ENCODE data around the gene GRIA1.

The GRIA1 gene

DNA sequence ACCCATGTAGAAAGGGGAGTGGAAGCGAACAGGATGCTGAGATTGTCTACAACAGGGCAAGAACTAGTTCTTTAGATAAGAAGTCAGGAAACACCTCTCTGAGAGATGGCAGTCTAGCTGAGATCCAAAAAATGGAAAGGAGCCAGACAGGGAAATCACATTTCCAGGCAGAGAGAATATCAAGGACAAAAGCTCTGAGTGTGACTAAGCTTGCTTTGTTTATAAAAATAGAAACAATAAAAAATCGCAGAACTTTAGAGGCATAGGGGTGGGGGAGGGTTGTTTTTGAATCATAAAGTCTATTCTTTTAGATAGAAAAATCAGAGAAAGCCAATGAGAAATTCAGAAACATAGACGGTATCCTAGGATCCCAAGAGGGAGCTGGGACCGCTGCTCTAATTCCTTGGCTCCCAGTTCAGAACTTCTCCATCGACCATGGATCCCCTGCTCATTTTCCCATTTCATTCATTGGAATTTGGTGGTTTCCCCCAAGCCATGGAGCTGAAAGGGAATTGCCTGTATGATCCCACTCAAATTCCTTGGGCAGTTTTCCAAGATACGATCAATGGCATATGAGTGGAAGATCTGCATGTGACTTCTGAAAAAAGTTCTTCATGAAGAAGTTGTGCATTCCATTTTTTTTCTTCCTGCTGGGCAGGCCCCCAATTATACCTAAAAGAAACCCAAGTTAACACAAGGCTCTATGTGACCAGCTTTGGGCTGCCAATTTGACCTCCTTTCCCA is 182.0 kb downstream of the GRIA1 start:
- DNase-seq (ENCODE audit: extremely low spot score) = no peak
- ChIA-PET POLR2A (no interaction called here), CTCF (no interaction called here)
- TF ChIP-seq FOXM1 (IDR thresholded peaks at IDR 0.05; ENCODE audit: borderline replicate concordance) (no peak), BHLHE40 (IDR thresholded peaks at IDR 0.05; ENCODE audit: borderline replicate concordance) (no peak), ZNF384 (IDR thresholded peaks at IDR 0.05) (no peak), ELF4 (IDR thresholded peaks at IDR 0.05) (no peak), TARDBP (IDR thresholded peaks at IDR 0.05) (no peak), FOXK2 (IDR thresholded peaks at IDR 0.05) (no peak), NFRKB (IDR thresholded peaks at IDR 0.05) (no peak), FOXA1 (IDR thresholded peaks at IDR 0.05) (no peak), LEF1 (IDR thresholded peaks at IDR 0.05; ENCODE audit: borderline replicate concordance) (no peak), SP1 (IDR thresholded peaks at IDR 0.05) (no peak), L3MBTL2 (conservative IDR thresholded peaks at IDR 0.05) (no peak), SUZ12 (IDR thresholded peaks at IDR 0.05) (no peak), ARNT (IDR thresholded peaks at IDR 0.05) (no peak), HDGF (IDR thresholded peaks at IDR 0.05; ENCODE audit: borderline replicate concordance) (no peak)
- TF ChIP-seq, protein P1, sequence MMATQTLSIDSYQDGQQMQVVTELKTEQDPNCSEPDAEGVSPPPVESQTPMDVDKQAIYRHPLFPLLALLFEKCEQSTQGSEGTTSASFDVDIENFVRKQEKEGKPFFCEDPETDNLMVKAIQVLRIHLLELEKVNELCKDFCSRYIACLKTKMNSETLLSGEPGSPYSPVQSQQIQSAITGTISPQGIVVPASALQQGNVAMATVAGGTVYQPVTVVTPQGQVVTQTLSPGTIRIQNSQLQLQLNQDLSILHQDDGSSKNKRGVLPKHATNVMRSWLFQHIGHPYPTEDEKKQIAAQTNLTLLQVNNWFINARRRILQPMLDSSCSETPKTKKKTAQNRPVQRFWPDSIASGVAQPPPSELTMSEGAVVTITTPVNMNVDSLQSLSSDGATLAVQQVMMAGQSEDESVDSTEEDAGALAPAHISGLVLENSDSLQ (IDR thresholded peaks at IDR 0.05) = no peak

DNA sequence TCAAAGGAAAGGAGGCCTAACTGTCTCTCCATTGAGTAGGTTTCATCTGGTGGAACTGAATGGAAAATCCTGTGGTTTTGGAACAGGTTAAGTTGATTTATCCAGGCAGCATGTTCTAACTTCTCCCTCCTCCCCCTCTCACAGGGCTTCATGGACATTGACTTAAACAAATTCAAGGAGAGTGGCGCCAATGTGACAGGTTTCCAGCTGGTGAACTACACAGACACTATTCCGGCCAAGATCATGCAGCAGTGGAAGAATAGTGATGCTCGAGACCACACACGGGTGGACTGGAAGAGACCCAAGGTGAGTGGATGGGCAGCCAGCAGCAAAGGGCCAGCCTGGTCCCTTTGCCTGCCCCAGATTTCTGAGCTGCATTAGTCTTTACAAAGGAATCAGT is 183.9 kb downstream of the GRIA1 start:
- POLR2A ChIA-PET = no interaction called here
- CTCF ChIA-PET = no interaction called here
- no peak for DNase-seq (ENCODE audit: extremely low spot score)
- TF ChIP-seq ELF4 (IDR thresholded peaks at IDR 0.05) (no peak), L3MBTL2 (conservative IDR thresholded peaks at IDR 0.05) (no peak), TARDBP (IDR thresholded peaks at IDR 0.05) (no peak), HDGF (IDR thresholded peaks at IDR 0.05; ENCODE audit: borderline replicate concordance) (no peak), FOXM1 (IDR thresholded peaks at IDR 0.05; ENCODE audit: borderline replicate concordance) (no peak), BHLHE40 (IDR thresholded peaks at IDR 0.05; ENCODE audit: borderline replicate concordance) (no peak)

DNA sequence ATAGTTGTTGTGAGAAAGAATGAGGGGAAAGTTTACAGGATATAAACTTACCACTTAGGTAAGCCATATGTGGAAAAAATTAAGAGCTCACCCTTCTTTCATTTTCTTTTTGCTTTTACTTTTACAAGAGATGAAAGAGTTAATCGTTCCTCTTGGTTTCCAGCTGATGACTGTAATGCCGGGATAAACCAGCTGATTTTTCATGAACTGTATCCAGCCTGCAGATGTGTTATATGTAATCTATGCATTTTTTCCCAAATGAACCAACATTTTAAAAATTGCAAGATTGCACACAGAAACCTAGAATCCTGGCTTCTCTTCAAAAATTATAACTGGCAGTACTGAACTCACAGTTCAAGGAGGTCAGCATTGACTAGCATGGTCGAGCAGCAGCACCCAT is 185.9 kb downstream of the GRIA1 start:
- ChIA-PET CTCF (no interaction called here), POLR2A (no interaction called here)
- DNase-seq (ENCODE audit: extremely low spot score) = no peak
- TF ChIP-seq ARNT (IDR thresholded peaks at IDR 0.05) (no peak), CTBP1 (IDR thresholded peaks at IDR 0.05; ENCODE audit: borderline replicate concordance) (no peak), SUZ12 (IDR thresholded peaks at IDR 0.05) (no peak), BHLHE40 (IDR thresholded peaks at IDR 0.05; ENCODE audit: borderline replicate concordance) (no peak), SP1 (IDR thresholded peaks at IDR 0.05) (no peak), FOXM1 (IDR thresholded peaks at IDR 0.05; ENCODE audit: borderline replicate concordance) (no peak), LEF1 (IDR thresholded peaks at IDR 0.05; ENCODE audit: borderline replicate concordance) (no peak), NFRKB (IDR thresholded peaks at IDR 0.05) (no peak), FOXA1 (IDR thresholded peaks at IDR 0.05) (no peak), L3MBTL2 (conservative IDR thresholded peaks at IDR 0.05) (no peak), TARDBP (IDR thresholded peaks at IDR 0.05) (no peak), HDGF (IDR thresholded peaks at IDR 0.05; ENCODE audit: borderline replicate concordance) (no peak), FOXK2 (IDR thresholded peaks at IDR 0.05) (no peak), ZNF384 (IDR thresholded peaks at IDR 0.05) (no peak), ELF4 (IDR thresholded peaks at IDR 0.05) (no peak)
- TF ChIP-seq, protein P1 (IDR thresholded peaks at IDR 0.05) = no peak

DNA sequence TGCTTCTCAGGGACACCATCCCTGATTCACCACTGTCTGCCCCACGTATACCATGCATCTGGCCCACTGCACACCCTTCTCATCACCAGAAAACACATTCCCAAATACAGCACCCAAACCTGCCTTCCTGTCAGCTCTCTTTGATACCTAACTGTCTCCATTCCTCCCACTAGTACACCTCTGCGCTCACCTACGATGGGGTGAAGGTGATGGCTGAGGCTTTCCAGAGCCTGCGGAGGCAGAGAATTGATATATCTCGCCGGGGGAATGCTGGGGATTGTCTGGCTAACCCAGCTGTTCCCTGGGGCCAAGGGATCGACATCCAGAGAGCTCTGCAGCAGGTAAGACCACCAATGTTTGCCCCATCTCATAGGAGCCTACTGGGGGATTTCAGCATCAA is 186.4 kb downstream of the GRIA1 start:
- TF ChIP-seq ZNF384 (IDR thresholded peaks at IDR 0.05) (no peak), TARDBP (IDR thresholded peaks at IDR 0.05) (no peak)
- no peak for DNase-seq (ENCODE audit: extremely low spot score)
- CTCF ChIA-PET = no interaction called here
- POLR2A ChIA-PET = no interaction called here

DNA sequence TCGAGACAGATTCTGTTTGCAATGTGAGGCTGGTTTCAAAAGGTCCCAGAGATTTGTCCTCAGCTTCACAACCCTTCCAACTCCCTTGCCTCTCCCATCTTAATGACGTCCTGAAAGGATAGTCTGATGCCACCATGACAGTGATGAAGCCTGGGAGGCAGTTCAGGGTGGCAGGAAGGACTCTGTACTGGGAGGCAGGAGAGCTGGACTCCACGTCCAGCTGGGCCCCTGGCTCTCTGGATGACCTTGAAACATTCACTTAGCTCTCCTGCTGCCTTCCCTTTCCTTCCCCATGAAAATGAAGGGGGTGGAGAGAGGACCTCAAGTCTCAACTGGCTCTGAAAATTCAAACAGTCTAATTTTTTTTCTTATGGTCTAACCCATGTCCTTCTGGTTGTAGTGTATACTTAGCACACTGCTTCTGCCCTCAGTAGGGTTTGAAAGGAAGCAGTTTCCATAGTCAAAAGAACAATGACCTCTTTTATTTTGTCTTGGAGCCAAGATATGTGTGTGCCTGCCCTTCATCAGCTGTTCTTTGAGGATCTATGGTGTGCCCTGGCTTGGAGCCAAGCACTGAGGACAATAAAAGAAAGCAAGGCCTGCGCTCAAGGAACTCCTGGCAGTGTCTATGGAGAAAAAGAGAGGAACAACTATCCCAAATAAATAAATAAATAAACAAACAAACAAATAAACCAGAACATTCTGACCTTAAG is 188.3 kb downstream of the GRIA1 start:
- ChIA-PET CTCF (no interaction called here), POLR2A (no interaction called here)
- no peak for TF ChIP-seq FOXK2 (IDR thresholded peaks at IDR 0.05)
- TF ChIP-seq ELF4 (IDR thresholded peaks at IDR 0.05) = no peak
- TF ChIP-seq HDGF (IDR thresholded peaks at IDR 0.05; ENCODE audit: borderline replicate concordance) = no peak
- TF ChIP-seq L3MBTL2 (conservative IDR thresholded peaks at IDR 0.05) = no peak
- TF ChIP-seq TARDBP (IDR thresholded peaks at IDR 0.05) = no peak
- no peak for TF ChIP-seq FOXA1 (IDR thresholded peaks at IDR 0.05)
- TF ChIP-seq FOXM1 (IDR thresholded peaks at IDR 0.05; ENCODE audit: borderline replicate concordance) = no peak
- no peak for TF ChIP-seq NFRKB (IDR thresholded peaks at IDR 0.05)
- no peak for TF ChIP-seq ARNT (IDR thresholded peaks at IDR 0.05)
- no peak for TF ChIP-seq ZNF384 (IDR thresholded peaks at IDR 0.05)
- TF ChIP-seq, protein P1 (IDR thresholded peaks at IDR 0.05) = no peak
- TF ChIP-seq SUZ12 (IDR thresholded peaks at IDR 0.05) = no peak
- TF ChIP-seq BHLHE40 (IDR thresholded peaks at IDR 0.05; ENCODE audit: borderline replicate concordance) = no peak
- no peak for TF ChIP-seq CTBP1 (IDR thresholded peaks at IDR 0.05; ENCODE audit: borderline replicate concordance)
- no peak for TF ChIP-seq SP1 (IDR thresholded peaks at IDR 0.05)
- no peak for TF ChIP-seq LEF1 (IDR thresholded peaks at IDR 0.05; ENCODE audit: borderline replicate concordance)
- no peak for DNase-seq (ENCODE audit: extremely low spot score)

DNA sequence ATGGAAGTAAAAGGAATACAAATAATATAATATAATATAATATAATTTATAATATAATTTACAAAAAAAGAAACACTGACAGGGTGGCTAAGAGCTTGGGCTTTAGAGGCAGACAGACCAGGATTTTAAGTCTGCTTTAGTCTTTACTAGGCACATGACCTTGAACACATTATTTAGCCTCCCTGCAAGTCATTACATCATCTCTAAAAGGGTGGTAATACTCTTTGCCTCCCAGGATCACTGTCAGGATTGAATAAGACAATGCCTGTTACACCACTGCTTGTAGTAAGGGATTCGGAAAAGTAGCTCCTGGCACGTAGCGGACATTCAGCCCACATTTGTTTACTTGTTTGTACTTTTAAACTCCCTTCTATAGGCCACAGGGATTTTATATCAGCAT is 199.8 kb downstream of the GRIA1 start:
- DNase-seq (ENCODE audit: extremely low spot score) = no peak
- TF ChIP-seq BHLHE40 (IDR thresholded peaks at IDR 0.05; ENCODE audit: borderline replicate concordance) = no peak
- TF ChIP-seq, protein P1 (IDR thresholded peaks at IDR 0.05) = no peak
- no peak for TF ChIP-seq HDGF (IDR thresholded peaks at IDR 0.05; ENCODE audit: borderline replicate concordance)
- no peak for TF ChIP-seq FOXK2 (IDR thresholded peaks at IDR 0.05)
- TF ChIP-seq LEF1 (IDR thresholded peaks at IDR 0.05; ENCODE audit: borderline replicate concordance) = no peak
- no peak for TF ChIP-seq TARDBP (IDR thresholded peaks at IDR 0.05)
- no peak for TF ChIP-seq FOXM1 (IDR thresholded peaks at IDR 0.05; ENCODE audit: borderline replicate concordance)
- TF ChIP-seq L3MBTL2 (conservative IDR thresholded peaks at IDR 0.05) = no peak
- no peak for TF ChIP-seq CTBP1 (IDR thresholded peaks at IDR 0.05; ENCODE audit: borderline replicate concordance)
- TF ChIP-seq SUZ12 (IDR thresholded peaks at IDR 0.05) = no peak
- TF ChIP-seq ZNF384 (IDR thresholded peaks at IDR 0.05) = no peak
- no peak for TF ChIP-seq ARNT (IDR thresholded peaks at IDR 0.05)
- TF ChIP-seq ELF4 (IDR thresholded peaks at IDR 0.05) = no peak
- TF ChIP-seq NFRKB (IDR thresholded peaks at IDR 0.05) = no peak
- CTCF ChIA-PET = no interaction called here
- POLR2A ChIA-PET = no interaction called here

All from HEK293T (cell line).